Right hindlimb (tissue), 1 donor: Measurements from ENCODE around the gene DELE1.
A peak's percentile ranks its signal among the peaks of the same experiment; 100 is the strongest.

Experiments used
- DNase-seq: peaks from one replicate; pipeline ENCODE4 v3.0.0-alpha.2; 2018

Gene DELE1

DNA sequence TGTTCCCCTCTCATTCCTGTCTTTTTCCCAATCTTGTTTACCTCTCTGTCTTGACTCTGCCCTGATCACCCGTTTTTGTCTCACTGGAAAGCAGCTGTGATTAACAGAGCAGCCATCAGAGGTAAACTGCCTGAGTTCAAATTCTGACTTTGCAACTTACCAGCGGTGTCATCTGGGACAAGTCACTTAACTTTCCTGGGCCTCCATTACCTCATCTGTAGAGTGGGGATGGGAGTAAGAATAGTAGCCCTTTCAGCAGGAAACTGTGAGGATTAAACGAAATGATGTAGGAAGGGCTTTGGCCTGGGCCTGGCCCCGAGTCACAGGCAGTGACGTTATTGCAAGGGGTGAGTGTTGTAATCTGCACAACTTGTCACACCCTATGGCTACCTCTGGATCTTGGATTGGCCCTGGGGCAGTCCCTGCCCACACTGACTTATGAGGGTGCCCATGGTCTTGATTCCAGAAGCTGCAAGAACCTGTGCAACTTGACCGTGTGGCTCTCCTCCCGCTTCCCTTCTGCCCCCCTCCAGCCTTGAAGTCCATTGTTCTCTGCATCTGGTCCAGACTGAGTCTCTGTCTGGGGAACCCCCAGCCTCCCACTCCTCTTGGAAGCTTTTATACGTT lies 35.0 kb downstream of the DELE1 start:
- DNase-seq = no peak

GRCh38 chr5:141960018-141960417 lies 36.3 kb downstream of the DELE1 start:
- no peak for DNase-seq

DNA sequence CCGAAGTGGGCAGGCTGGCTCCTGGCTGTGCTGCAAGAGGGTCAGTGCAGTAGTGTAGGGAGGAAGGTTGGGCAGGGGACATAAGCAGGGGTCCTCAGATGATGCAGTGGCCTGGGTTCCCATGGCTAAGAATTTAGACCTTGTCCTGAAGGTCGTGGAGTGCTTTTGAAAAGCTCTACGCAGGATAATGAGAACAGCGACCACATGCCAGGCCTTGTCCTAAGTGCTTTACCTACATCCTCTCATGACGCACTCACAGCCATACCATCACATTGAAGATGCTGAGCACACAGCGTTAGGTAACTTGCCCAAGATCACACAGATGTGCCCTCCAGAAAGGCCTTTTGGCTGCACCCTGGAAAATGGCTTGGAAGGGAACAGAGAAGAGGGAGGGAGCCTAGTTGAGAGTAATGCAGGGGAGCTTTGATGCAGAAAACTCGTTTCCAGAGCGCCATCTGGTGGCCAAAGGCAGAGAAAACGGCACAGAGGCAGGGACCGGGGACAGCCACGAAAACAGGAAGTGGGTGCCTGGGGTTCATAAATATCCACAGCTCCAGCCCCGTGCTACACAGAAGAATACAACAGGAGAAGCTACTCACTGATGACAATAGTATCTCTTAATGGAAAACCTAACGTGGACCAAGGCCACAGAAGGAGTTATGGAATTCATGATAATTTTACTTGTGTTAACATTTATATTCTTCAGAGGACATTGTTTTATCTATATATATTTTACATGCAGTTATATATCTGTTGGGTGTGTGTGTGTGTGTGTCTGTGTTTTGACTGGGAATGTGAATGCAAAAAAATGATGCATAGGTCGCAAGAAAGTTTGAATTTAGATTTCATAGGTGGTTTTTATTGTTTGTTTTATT lies 37.0 kb downstream of the DELE1 start:
- DNase-seq = peak; percentile 91

DNA sequence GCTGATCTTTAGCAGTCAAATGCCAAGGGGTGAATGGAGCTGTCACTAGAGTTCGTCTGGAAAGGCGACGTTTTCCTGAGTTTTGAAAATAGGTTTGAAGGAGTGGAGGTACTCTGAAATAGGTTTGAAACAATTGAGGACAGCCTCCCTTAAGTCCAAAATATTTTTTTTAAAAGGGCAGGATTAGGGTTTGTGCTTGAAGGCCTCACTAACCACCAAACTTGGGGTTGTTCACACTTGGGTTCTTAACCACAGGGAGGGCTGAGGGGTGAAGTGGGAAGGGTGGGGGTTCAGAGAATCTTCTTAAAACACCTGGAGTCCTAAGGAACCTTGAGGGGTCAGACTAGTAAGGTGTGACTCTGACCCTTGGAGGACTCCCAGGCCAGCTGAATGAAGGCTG lies 37.8 kb downstream of the DELE1 start:
- DNase-seq = no peak

DNA sequence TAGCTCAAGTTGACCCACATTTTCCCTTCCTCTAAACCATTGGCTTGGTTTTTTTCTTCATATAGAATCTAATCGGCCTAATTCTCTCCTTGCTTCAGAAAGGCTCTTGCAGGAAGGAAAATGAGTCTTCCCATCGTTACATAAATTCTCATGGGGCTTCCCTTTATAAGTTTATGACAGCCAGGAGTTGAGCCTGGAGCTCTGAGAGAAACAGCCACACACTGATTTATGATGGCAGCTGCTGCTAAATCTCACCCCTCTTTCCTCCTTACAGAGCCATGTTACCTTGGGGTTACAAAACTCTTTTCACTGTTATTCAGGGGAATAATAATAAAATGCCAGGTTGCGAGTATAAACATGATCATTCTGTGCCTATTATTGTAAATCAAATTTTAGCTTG lies 40.0 kb downstream of the DELE1 start:
- no peak for DNase-seq

GRCh38 chr5:141965071-141965470 lies 41.4 kb downstream of the DELE1 start:
- peak; percentile 62 for DNase-seq

GRCh38 chr5:141966275-141966962 lies 42.7 kb downstream of the DELE1 start:
- DNase-seq = no peak

DNA sequence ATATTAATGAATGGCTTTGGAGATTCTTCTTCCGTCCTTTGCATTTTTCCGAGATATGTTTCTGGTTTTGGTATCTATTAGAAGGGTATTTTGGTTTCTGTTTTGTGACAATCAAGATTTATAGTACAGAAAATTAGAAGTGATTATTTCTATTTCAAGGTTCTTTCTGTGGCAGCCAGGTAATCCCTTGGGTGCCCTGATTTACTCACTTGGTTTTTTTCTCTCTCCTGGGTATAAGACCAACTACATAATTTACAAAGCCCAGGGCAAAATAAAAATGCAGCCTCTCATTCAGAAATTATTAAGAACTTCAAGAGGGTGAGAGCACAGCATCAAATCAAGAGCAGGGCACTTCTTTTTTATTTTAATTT lies 43.3 kb downstream of the DELE1 start:
- no peak for DNase-seq

GRCh38 chr5:141968914-141969608 lies 45.4 kb downstream of the DELE1 start, which contains the start of gene RNF14:
RNF14 (plus strand) TSS chr5:141969105; CDS start chr5:141973589, 4,484 bp downstream.
- peak; percentile 97 for DNase-seq

- no peak for DNase-seq
Observed at GRCh38 chr5:141969783-141970771, 46.4 kb downstream of the DELE1 start.

DNA sequence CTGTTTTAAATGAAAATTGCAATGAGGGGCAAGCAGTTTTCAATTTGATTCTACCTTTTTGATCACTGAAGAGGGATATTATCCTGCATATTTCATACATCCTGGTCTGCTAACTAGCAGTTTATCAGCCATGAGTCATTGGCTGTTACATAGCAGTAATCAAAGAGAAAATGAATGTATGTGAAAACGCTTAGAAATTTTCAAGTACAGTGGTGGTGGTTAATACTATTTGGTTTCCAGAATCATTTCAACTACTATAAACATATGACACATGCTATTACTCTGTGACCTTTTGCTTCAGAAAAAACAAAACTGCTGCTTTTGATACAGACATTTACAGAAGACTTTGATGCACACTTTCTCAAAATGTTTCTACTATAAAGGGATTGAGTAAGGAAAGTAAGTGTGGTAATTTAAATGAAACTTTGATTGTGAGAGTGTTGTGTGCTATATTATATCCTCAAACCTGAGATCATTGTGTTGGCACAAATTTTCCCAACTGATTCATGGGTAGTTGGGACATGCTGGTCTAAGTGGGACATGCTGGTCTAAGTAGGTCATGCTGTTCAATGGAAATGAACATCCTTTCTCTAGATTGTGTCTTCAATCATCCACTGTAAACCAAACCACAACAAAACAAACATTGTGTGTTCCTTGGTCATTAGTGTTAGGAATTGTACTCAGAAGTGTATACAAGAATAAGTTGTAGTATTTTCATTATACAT lies 50.4 kb downstream of the DELE1 start:
- no peak for DNase-seq

DNA sequence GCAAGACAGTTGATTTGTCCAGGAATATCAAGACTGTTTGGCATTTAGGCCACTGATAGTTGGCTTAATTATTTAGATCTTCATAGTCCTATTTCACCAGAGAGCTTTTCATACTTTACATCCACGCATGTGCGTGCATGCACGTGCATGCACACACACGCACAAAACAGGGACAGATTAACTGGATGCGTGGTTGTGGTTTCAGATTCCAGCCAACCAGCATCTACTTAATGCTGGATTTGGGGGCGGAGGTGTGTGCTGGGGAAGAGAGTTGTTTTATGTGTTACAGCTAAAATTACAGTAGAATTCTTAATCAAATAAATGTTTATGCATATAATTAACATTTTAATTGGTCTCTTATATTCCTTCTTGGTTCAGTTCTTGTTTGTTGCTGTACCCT lies 52.5 kb downstream of the DELE1 start:
- no peak for DNase-seq

DNA sequence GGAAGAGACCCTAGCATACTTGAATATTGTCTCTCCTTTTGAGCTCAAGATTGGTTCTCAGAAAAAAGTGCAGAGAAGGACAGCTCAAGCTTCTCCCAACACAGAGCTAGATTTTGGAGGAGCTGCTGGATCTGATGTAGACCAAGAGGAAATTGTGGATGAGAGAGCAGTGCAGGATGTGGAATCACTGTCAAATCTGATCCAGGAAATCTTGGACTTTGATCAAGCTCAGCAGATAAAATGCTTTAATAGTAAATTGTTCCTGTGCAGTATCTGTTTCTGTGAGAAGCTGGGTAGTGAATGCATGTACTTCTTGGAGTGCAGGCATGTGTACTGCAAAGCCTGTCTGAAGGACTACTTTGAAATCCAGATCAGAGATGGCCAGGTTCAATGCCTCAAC lies 54.7 kb downstream of the DELE1 start:
- DNase-seq = no peak

GRCh38 chr5:141982626-141983025 lies 59.0 kb downstream of the DELE1 start:
- no peak for DNase-seq

DNA sequence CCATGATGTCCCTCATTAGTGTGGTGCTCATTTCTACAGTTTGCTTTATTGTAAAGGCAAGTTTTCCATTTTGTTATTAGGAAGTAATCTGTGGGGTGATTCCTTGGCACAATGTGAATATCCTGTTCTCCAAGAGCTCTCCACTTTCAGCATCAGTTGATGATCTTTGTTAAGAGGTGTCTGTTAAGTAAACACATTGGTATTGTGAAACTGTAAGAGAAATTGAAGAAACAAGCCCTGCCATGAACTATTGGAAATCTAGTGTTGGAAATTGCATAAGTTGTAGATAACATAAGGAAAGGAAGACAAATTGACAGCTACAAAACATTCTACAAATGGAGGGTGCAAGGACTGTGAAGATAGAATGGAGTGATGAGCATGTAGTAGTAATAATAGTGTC lies 62.4 kb downstream of the DELE1 start:
- no peak for DNase-seq

DNA sequence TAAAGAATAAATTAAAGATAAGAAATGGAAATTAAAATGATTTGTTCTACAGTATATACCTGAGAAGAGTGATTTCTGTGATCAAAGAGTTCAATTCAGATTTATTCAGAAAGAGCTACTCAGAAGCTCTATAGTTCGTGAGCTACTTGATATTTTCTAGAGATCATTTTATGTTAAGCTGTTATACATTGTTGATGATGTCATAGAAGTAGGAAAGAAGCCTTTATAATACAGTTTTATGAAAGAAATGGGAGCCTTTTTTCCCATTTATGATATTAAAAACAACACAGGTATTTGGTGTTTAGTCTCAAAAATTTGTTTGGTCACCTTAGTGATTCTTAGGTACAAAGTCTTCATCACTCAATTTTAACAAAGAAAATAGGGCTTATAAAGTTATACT lies 66.0 kb downstream of the DELE1 start:
- no peak for DNase-seq
